ENCODE results near the gene BANP.

Gene BANP

GRCh38 chr16:88005968-88006367 lies 54.7 kb downstream of the BANP start:
- Histone ChIP-seq H3K4me1 (ENCODE audit: insufficient read depth, low read length) (peaks cover 13% of the 10 kb centered on the region), H3K36me3 (ENCODE audit: insufficient read depth, low read length) (peaks cover 10% of the 10 kb centered on the region), H3K4me3 (ENCODE audit: low read length) (no peak overlapping the region), H3K27me3 (ENCODE audit: insufficient read depth, low read length) (no peaks in the 10 kb centered on the region), H2AFZ (ENCODE audit: low read depth, low read length) (no peak overlapping the region), H3K9me3 (ENCODE audit: low read length) (no peaks in the 10 kb centered on the region)

- H3K27me3 ChIP-seq (ENCODE audit: insufficient read depth, low read length): no peaks in the 10 kb centered on the region
- peaks cover 11% of the 10 kb centered on the region for H3K36me3 ChIP-seq (ENCODE audit: insufficient read depth, low read length)
- H3K9me3 ChIP-seq (ENCODE audit: low read length): no peaks in the 10 kb centered on the region
- no peak overlapping the region for H2AFZ ChIP-seq (ENCODE audit: low read depth, low read length)
- H3K4me1 ChIP-seq (ENCODE audit: insufficient read depth, low read length): peaks cover 13% of the 10 kb centered on the region
- H3K4me3 ChIP-seq (ENCODE audit: low read length): no peak overlapping the region
Observed at GRCh38 chr16:88007321-88007731, 56.1 kb downstream of the BANP start.

- H3K36me3 ChIP-seq (ENCODE audit: insufficient read depth, low read length): peaks cover 14% of the 10 kb centered on the region
- H2AFZ ChIP-seq (ENCODE audit: low read depth, low read length): no peak overlapping the region
- no peak overlapping the region for H3K4me3 ChIP-seq (ENCODE audit: low read length)
- H3K27me3 ChIP-seq (ENCODE audit: insufficient read depth, low read length): no peaks in the 10 kb centered on the region
- peaks cover 13% of the 10 kb centered on the region for H3K4me1 ChIP-seq (ENCODE audit: insufficient read depth, low read length)
- no peaks in the 10 kb centered on the region for H3K9me3 ChIP-seq (ENCODE audit: low read length)
Observed at GRCh38 chr16:88008840-88009239, 57.6 kb downstream of the BANP start.

GRCh38 chr16:88009563-88010342 lies 58.5 kb downstream of the BANP start:
- Histone ChIP-seq H3K4me3 (ENCODE audit: low read length) (no peak overlapping the region), H3K9me3 (ENCODE audit: low read length) (no peaks in the 10 kb centered on the region), H3K36me3 (ENCODE audit: insufficient read depth, low read length) (peaks cover 12% of the 10 kb centered on the region), H2AFZ (ENCODE audit: low read depth, low read length) (no peak overlapping the region), H3K4me1 (ENCODE audit: insufficient read depth, low read length) (peaks cover 13% of the 10 kb centered on the region), H3K27me3 (ENCODE audit: insufficient read depth, low read length) (no peaks in the 10 kb centered on the region)

GRCh38 chr16:88010343-88010967 lies 59.2 kb downstream of the BANP start:
- H3K27me3 ChIP-seq (ENCODE audit: insufficient read depth, low read length): no peaks in the 10 kb centered on the region
- no peak overlapping the region for H2AFZ ChIP-seq (ENCODE audit: low read depth, low read length)
- H3K9me3 ChIP-seq (ENCODE audit: low read length): no peaks in the 10 kb centered on the region
- H3K4me3 ChIP-seq (ENCODE audit: low read length): no peak overlapping the region
- peaks cover 13% of the 10 kb centered on the region for H3K4me1 ChIP-seq (ENCODE audit: insufficient read depth, low read length)
- H3K36me3 ChIP-seq (ENCODE audit: insufficient read depth, low read length): peaks cover 12% of the 10 kb centered on the region

GRCh38 chr16:88010968-88011483 lies 59.8 kb downstream of the BANP start:
- H2AFZ ChIP-seq (ENCODE audit: low read depth, low read length): no peak overlapping the region
- H3K9me3 ChIP-seq (ENCODE audit: low read length): no peaks in the 10 kb centered on the region
- no peaks in the 10 kb centered on the region for H3K27me3 ChIP-seq (ENCODE audit: insufficient read depth, low read length)
- H3K4me3 ChIP-seq (ENCODE audit: low read length): no peak overlapping the region
- peaks cover 13% of the 10 kb centered on the region for H3K4me1 ChIP-seq (ENCODE audit: insufficient read depth, low read length)
- peaks cover 12% of the 10 kb centered on the region for H3K36me3 ChIP-seq (ENCODE audit: insufficient read depth, low read length)

GRCh38 chr16:88012360-88012759 lies 61.1 kb downstream of the BANP start:
- Histone ChIP-seq H2AFZ (ENCODE audit: low read depth, low read length) (no peak overlapping the region), H3K36me3 (ENCODE audit: insufficient read depth, low read length) (peaks cover 15% of the 10 kb centered on the region), H3K4me3 (ENCODE audit: low read length) (no peak overlapping the region), H3K9me3 (ENCODE audit: low read length) (no peaks in the 10 kb centered on the region), H3K27me3 (ENCODE audit: insufficient read depth, low read length) (no peaks in the 10 kb centered on the region), H3K4me1 (ENCODE audit: insufficient read depth, low read length) (peaks cover 13% of the 10 kb centered on the region)

GRCh38 chr16:88013091-88013609 lies 61.9 kb downstream of the BANP start:
- H3K9me3 ChIP-seq (ENCODE audit: low read length): no peaks in the 10 kb centered on the region
- H3K27me3 ChIP-seq (ENCODE audit: insufficient read depth, low read length): no peaks in the 10 kb centered on the region
- H3K36me3 ChIP-seq (ENCODE audit: insufficient read depth, low read length): peaks cover 14% of the 10 kb centered on the region
- H3K4me1 ChIP-seq (ENCODE audit: insufficient read depth, low read length): peaks cover 13% of the 10 kb centered on the region
- no peak overlapping the region for H2AFZ ChIP-seq (ENCODE audit: low read depth, low read length)
- H3K4me3 ChIP-seq (ENCODE audit: low read length): no peak overlapping the region

- Histone ChIP-seq H3K4me3 (ENCODE audit: low read length) (no peak overlapping the region), H3K4me1 (ENCODE audit: insufficient read depth, low read length) (peaks cover 13% of the 10 kb centered on the region), H3K27me3 (ENCODE audit: insufficient read depth, low read length) (no peaks in the 10 kb centered on the region), H3K36me3 (ENCODE audit: insufficient read depth, low read length) (peaks cover 14% of the 10 kb centered on the region), H2AFZ (ENCODE audit: low read depth, low read length) (no peak overlapping the region), H3K9me3 (ENCODE audit: low read length) (no peaks in the 10 kb centered on the region)
Observed at GRCh38 chr16:88013766-88014251, 62.6 kb downstream of the BANP start.

GRCh38 chr16:88014252-88014781 lies 63.1 kb downstream of the BANP start:
- H3K9me3 ChIP-seq (ENCODE audit: low read length): no peaks in the 10 kb centered on the region
- H2AFZ ChIP-seq (ENCODE audit: low read depth, low read length): no peak overlapping the region
- peaks cover 11% of the 10 kb centered on the region for H3K4me1 ChIP-seq (ENCODE audit: insufficient read depth, low read length)
- H3K36me3 ChIP-seq (ENCODE audit: insufficient read depth, low read length): peaks cover 16% of the 10 kb centered on the region
- H3K27me3 ChIP-seq (ENCODE audit: insufficient read depth, low read length): no peaks in the 10 kb centered on the region
- H3K4me3 ChIP-seq (ENCODE audit: low read length): no peak overlapping the region

GRCh38 chr16:88014954-88015805 lies 63.9 kb downstream of the BANP start:
- Histone ChIP-seq H3K27me3 (ENCODE audit: insufficient read depth, low read length) (no peaks in the 10 kb centered on the region), H3K4me1 (ENCODE audit: insufficient read depth, low read length) (peaks cover 3% of the 10 kb centered on the region), H2AFZ (ENCODE audit: low read depth, low read length) (no peak overlapping the region), H3K4me3 (ENCODE audit: low read length) (no peak overlapping the region), H3K9me3 (ENCODE audit: low read length) (no peaks in the 10 kb centered on the region), H3K36me3 (ENCODE audit: insufficient read depth, low read length) (peaks cover 16% of the 10 kb centered on the region)

- Histone ChIP-seq H3K36me3 (ENCODE audit: insufficient read depth, low read length) (peaks cover 16% of the 10 kb centered on the region), H3K27me3 (ENCODE audit: insufficient read depth, low read length) (no peaks in the 10 kb centered on the region), H3K4me3 (ENCODE audit: low read length) (no peak overlapping the region), H3K4me1 (ENCODE audit: insufficient read depth, low read length) (no peaks in the 10 kb centered on the region), H3K9me3 (ENCODE audit: low read length) (no peaks in the 10 kb centered on the region), H2AFZ (ENCODE audit: low read depth, low read length) (no peak overlapping the region)
Observed at GRCh38 chr16:88015806-88016140, 64.5 kb downstream of the BANP start.

Measured in neuron (in vitro differentiated cells).